ENCODE data around the gene RCHY1.

DNA sequence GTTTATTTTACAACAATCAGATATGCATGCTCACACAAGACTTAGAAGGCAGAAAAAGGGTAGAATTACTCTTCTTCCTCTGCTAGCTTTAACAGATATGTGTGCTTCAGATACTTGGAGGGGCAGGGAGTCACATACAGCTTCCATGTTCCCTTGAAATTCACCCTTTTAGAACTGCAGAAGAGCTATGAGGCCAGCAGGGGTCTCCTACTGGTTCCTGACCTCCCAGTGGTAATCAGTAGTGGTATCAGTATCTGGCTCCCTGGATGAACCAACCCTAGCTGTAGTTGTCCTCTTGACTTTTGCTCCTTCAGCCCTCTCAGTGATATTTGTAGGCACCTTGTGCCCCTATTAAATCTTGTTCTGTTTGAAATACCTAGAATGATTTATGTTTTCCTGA lies 81.5 kb downstream of the RCHY1 start:
- TF ChIP-seq, protein P1, sequence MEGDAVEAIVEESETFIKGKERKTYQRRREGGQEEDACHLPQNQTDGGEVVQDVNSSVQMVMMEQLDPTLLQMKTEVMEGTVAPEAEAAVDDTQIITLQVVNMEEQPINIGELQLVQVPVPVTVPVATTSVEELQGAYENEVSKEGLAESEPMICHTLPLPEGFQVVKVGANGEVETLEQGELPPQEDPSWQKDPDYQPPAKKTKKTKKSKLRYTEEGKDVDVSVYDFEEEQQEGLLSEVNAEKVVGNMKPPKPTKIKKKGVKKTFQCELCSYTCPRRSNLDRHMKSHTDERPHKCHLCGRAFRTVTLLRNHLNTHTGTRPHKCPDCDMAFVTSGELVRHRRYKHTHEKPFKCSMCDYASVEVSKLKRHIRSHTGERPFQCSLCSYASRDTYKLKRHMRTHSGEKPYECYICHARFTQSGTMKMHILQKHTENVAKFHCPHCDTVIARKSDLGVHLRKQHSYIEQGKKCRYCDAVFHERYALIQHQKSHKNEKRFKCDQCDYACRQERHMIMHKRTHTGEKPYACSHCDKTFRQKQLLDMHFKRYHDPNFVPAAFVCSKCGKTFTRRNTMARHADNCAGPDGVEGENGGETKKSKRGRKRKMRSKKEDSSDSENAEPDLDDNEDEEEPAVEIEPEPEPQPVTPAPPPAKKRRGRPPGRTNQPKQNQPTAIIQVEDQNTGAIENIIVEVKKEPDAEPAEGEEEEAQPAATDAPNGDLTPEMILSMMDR (IDR thresholded peaks at IDR 0.05), result peak; percentile 42
- TF ChIP-seq, protein P2, sequence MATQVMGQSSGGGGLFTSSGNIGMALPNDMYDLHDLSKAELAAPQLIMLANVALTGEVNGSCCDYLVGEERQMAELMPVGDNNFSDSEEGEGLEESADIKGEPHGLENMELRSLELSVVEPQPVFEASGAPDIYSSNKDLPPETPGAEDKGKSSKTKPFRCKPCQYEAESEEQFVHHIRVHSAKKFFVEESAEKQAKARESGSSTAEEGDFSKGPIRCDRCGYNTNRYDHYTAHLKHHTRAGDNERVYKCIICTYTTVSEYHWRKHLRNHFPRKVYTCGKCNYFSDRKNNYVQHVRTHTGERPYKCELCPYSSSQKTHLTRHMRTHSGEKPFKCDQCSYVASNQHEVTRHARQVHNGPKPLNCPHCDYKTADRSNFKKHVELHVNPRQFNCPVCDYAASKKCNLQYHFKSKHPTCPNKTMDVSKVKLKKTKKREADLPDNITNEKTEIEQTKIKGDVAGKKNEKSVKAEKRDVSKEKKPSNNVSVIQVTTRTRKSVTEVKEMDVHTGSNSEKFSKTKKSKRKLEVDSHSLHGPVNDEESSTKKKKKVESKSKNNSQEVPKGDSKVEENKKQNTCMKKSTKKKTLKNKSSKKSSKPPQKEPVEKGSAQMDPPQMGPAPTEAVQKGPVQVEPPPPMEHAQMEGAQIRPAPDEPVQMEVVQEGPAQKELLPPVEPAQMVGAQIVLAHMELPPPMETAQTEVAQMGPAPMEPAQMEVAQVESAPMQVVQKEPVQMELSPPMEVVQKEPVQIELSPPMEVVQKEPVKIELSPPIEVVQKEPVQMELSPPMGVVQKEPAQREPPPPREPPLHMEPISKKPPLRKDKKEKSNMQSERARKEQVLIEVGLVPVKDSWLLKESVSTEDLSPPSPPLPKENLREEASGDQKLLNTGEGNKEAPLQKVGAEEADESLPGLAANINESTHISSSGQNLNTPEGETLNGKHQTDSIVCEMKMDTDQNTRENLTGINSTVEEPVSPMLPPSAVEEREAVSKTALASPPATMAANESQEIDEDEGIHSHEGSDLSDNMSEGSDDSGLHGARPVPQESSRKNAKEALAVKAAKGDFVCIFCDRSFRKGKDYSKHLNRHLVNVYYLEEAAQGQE (IDR thresholded peaks at IDR 0.05; ENCODE audit: insufficient read depth in 1 of 2, low read depth in 2 of 2, low read length in 1 of 2), result no peak
- TF ChIP-seq POLR2AphosphoS5 (IDR thresholded peaks at IDR 0.05; ENCODE audit: low read depth, low read length), result no peak
- no peak for TF ChIP-seq TCF7L2 (IDR thresholded peaks at IDR 0.05; ENCODE audit: low read depth, low read length)
- no peak for TF ChIP-seq SIN3A (IDR thresholded peaks at IDR 0.05; ENCODE audit: borderline replicate concordance, insufficient read depth, low read depth, low read length)

Data from Panc1 (cell line).